ENCODE results near the gene CFAP61. TPM values are rescaled to one million over a fixed set of nuclear protein-coding genes. Genes with fewer than 3 reads are reported as not detected.
"Not testable (repeated sequence)": the region's sequence is repeated elsewhere in the genome, so short reads cannot be mapped to it uniquely, and the experiment has no call there.

CFAP61 gene
- total RNA-seq, 2 experiments from 2014 or later = not detected

DNA sequence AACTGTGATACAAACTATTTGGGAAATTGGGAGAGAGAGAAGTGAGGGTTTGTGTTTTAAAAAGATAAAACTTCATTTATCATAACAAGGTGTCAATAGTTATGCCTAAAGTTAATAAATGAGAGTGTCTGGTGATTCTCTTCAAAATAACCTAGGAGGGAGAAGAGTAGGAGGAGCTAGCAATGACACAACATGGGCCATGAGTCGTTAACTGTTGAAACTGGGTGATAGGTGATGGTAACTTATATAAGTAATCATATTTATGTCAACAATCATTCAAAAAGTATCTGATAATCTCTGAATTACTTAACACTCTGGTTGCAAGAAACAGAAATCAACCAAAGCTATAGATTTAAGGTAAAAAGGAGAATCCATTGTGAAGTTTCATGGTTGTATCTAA is 268.8 kb downstream of the CFAP61 start:
- Mint-ChIP-seq H3K27me3 (no peaks in the 10 kb centered on the region), H3K9me3 (peaks cover 2% of the 10 kb centered on the region), H3K4me3 (no peak overlapping the region), H3K27ac (no peak overlapping the region), H3K4me1 (no peaks in the 10 kb centered on the region), H3K36me3 (no peaks in the 10 kb centered on the region)
- DNase-seq = no peak

DNA sequence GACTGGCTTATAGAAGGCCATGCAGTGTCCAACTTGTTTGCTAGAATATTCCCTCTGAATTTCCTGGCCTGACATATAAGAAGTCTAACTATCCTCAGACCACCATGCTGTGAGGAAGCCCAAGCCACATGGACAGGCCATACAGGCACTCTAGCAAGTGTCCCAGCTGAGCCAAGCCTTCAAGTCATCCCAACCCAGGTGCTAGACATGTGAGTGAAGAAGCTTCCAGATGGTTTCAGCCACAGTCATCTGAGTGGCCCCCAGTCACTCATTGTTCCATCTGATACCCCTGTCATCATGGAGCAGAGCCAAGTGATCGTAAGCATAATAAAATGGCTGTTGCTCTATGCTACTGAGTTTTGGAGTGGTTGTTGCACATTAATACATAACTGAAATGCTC is 269.6 kb downstream of the CFAP61 start:
- Mint-ChIP-seq H3K9me3 (peaks cover 2% of the 10 kb centered on the region), H3K4me1 (no peaks in the 10 kb centered on the region), H3K4me3 (no peak overlapping the region), H3K36me3 (no peaks in the 10 kb centered on the region), H3K27ac (no peak overlapping the region), H3K27me3 (no peaks in the 10 kb centered on the region)
- DNase-seq = no peak

DNA sequence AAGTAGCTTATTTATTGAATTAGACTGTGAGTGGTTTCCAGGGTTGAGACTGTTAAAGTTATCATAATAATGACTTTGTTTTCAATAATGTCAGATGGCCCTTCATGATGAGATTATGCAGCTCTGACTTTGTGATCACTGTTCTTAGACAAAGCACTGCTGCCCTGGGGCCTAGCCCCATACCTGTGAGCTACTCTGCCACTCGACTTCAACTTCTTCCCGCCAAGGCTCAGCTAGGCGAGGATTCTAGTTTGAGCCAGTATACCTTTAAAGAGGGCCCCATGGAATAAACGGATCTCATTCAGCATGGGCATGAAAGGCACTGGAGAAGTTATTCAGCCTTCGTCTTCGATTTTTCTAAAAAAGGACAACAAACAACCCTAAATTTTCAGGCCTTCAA is 270.6 kb downstream of the CFAP61 start:
- peaks cover 2% of the 10 kb centered on the region for H3K9me3 Mint-ChIP-seq
- no peaks in the 10 kb centered on the region for H3K4me1 Mint-ChIP-seq
- no peak overlapping the region for H3K4me3 Mint-ChIP-seq
- peaks cover 5% of the 10 kb centered on the region for H3K27me3 Mint-ChIP-seq
- no peak for DNase-seq
- no peak overlapping the region for H3K27ac Mint-ChIP-seq
- no peaks in the 10 kb centered on the region for H3K36me3 Mint-ChIP-seq

DNA sequence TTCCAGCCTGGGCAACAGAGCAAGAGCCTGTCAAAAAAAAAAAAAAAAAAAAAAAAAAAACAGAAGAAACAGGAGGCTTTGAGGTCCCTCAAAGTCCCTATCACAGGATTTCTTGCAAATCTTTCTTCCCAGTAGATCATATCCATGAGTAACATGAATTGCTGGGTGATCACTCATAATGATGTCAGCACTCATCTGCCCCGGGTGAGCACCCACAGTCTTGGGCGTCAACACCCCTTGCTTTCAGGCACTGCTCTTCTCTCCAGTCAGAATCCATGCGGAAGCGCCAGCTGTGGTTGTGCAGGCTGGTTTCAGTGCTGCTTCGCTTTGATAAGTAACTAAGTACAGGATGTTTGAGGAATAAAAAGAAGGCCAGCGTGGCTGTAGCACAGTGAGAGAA is 275.4 kb downstream of the CFAP61 start:
- Mint-ChIP-seq H3K27ac (no peak overlapping the region), H3K36me3 (no peaks in the 10 kb centered on the region), H3K4me3 (no peak overlapping the region)

DNA sequence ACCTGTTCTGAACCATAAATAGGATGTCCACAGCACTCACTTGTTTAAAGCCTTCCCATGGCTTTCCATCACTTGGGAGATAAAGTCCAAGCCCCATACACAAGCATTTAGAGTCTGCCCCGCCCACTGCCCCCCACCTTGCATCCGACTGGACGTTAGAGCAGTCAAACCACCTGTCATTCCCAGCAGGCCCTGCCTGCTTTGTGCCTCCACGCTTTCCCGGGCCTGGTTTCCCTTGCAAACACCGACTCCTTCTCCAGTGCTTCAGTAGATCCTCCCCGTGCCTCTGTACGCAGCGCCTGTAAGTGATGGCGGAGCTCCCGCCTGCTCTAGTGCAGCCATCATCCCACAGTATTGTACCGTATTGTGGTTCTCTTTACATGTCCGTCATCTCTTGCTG is 277.2 kb downstream of the CFAP61 start:
- Mint-ChIP-seq H3K36me3 (no peaks in the 10 kb centered on the region), H3K9me3 (no peaks in the 10 kb centered on the region), H3K27ac (no peak overlapping the region), H3K4me3 (no peak overlapping the region), H3K27me3 (peaks cover 5% of the 10 kb centered on the region), H3K4me1 (peaks cover 2% of the 10 kb centered on the region)
- no peak for DNase-seq

More for the DNA sequence above, 275.4 kb downstream of the CFAP61 start:
- DNase-seq = no peak
- Mint-ChIP-seq H3K4me1 (no peaks in the 10 kb centered on the region), H3K27me3 (peaks cover 5% of the 10 kb centered on the region), H3K9me3 (no peaks in the 10 kb centered on the region)

DNA sequence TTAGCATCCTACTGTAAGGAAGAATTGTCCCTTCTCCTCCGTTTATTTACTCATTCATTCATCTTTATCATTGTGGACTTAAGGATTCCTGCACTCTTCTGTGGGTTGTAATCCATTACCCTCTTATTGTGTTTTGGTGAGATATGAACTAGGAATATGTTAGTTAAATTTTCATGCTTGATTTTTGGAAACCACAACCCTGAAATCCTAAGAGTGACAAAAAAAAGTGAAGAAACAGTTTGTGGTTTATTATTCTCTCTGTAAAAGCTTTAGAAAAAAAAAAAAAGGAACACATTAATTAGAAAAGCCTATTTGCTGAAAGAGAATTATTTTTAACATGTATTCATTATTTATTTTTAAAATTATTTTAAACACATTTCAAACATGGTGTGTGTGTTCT is 278.8 kb downstream of the CFAP61 start:
- DNase-seq = no peak
- Mint-ChIP-seq H3K4me1 (peaks cover 6% of the 10 kb centered on the region), H3K36me3 (no peaks in the 10 kb centered on the region), H3K4me3 (no peak overlapping the region), H3K9me3 (no peaks in the 10 kb centered on the region), H3K27me3 (peaks cover 5% of the 10 kb centered on the region), H3K27ac (no peak overlapping the region)

DNA sequence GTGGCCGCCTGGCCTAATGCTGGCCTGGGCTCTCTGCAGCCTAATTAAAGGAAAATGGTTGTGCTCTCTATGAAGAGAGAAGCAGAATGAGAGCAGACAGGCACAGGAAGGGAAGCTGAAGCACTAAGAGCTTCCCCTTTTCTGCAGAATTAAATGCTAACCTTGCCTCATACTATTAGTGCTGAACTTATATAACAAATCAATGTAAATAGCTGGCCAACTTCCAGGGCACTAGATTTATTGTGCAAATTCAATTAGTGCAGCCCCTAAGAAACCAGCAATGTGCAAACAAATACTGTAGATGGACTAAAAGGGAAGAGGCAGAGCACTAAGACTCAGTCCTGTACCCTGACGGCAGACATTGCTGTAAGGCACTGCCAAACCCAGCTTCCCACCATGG is 279.5 kb downstream of the CFAP61 start:
- Mint-ChIP-seq H3K27me3 (peaks cover 5% of the 10 kb centered on the region), H3K27ac (no peak overlapping the region), H3K36me3 (no peaks in the 10 kb centered on the region), H3K4me3 (no peak overlapping the region), H3K9me3 (no peaks in the 10 kb centered on the region), H3K4me1 (peaks cover 6% of the 10 kb centered on the region)
- DNase-seq = no peak

DNA sequence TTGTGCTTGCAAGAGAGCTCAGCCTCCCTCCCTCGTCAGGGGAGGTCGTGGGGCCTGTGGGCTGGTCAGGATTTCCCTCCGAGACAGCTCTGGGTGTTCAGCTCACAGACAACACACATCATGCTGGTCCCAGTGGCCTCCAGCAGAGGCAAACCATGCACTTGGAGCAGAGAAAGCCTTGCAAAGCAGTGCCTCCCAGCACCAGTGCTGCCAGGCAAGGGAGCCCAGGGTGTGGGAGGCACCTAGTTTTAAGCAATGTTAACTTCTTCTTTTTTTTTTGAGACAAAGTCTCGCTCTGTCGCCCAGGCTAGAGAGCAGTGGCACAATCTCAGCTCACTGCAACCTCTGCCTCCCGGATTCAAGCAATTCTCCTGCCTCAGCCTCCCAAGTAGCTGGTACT is 281.5 kb downstream of the CFAP61 start:
- no peak overlapping the region for H3K27ac Mint-ChIP-seq
- peaks cover 6% of the 10 kb centered on the region for H3K4me1 Mint-ChIP-seq
- H3K9me3 Mint-ChIP-seq = no peaks in the 10 kb centered on the region
- H3K4me3 Mint-ChIP-seq = no peak overlapping the region
- no peak for DNase-seq
- no peaks in the 10 kb centered on the region for H3K27me3 Mint-ChIP-seq
- no peaks in the 10 kb centered on the region for H3K36me3 Mint-ChIP-seq

DNA sequence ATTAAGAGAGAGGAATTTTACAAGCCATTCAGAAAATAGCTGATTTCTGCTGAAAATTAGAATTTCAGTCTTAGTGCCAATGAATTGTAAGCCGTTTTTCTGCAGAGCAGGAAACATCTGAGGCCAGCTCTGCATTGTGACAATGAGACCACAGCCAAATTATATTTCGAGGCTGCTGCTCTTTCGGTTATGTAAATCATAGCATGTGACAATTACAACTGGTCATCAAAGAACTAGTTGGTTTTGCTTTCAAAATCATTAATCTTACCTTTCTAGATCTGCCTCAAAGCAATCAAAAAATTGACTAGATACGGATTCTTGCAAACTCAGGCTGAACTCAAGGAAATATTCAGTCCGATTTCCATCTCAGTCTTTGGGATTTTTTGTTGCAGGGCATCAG is 282.2 kb downstream of the CFAP61 start:
- Mint-ChIP-seq H3K27ac (no peak overlapping the region), H3K27me3 (no peaks in the 10 kb centered on the region)

DNA sequence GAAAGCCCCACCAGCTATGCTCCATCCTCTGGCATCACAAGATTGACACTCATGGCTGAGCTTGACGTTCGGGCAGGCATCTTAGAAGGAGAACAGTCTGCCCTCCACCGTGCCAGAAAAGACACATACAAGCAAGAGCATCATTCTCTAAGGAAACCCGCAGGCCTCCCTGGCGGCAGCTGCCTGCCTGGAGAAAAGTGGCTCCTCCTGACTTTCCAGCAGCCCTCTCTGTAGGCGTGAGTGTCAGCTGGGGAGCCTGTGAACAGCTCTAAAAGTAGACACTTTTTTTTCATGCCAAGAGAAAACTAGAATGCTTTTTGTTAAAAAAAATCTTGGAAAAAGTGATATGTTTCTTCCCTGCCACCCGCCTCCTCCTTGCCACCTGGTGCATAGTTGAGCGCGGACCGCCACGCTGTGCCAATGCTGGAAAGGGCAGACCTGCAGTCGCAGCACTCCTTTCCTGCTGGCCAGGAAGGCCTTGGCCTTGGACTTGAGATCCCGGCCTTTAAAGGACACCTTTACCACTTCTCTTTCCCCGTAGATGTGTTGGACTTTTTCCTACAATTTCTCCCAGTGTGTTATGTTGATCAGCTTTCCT is 285.9 kb downstream of the CFAP61 start:
- no peak for DNase-seq
- Mint-ChIP-seq H3K27me3 (no peaks in the 10 kb centered on the region), H3K4me3 (no peak overlapping the region), H3K4me1 (peaks cover 6% of the 10 kb centered on the region), H3K27ac (no peak overlapping the region), H3K9me3 (no peaks in the 10 kb centered on the region), H3K36me3 (no peaks in the 10 kb centered on the region)

More for the DNA sequence above, 282.2 kb downstream of the CFAP61 start:
- Mint-ChIP-seq H3K4me1 (peaks cover 6% of the 10 kb centered on the region), H3K36me3 (no peaks in the 10 kb centered on the region), H3K4me3 (no peak overlapping the region), H3K9me3 (no peaks in the 10 kb centered on the region)
- no peak for DNase-seq

DNA sequence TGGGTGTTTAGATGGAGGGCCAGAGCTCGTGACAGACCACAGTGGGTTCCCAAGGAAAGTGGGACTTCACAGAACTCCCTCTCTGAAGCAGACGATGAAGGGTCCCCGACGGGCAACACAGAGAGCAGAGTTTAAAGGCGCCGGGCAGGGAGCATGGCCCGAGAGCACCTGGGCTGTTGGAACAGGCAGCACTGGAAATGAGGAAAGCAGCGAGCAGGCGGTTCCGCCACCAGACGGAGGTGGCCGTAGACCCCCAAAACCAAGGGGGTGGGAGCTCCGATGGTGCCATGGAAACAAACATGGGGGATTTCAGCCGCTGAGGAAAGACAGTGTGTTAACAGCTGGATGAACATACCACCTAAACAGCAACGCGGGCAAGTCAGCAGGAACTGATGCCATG is 288.1 kb downstream of the CFAP61 start:
- Mint-ChIP-seq H3K4me3 (no peak overlapping the region), H3K9me3 (no peaks in the 10 kb centered on the region), H3K36me3 (no peaks in the 10 kb centered on the region), H3K27me3 (peaks cover 4% of the 10 kb centered on the region), H3K27ac (no peak overlapping the region), H3K4me1 (no peaks in the 10 kb centered on the region)
- DNase-seq = no peak

DNA sequence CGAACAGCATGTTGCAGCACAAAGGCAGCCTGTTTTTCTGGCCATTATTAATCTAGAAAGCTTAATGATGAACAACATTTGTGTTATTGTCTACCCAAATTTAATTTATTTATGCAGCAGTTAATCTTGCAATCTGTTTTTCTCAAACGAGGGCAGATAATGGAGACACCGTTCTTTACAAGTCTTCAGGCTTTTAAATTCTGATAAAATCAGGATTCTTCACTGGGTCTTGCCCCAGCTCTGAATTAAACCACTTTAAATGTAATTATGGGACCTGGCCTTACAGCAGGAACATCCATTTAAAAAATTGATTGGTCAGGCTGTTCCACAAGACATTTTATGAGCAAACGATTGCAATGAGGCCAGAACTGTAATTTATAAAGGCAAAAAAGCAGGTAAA is 289.0 kb downstream of the CFAP61 start:
- Mint-ChIP-seq H3K9me3 (no peaks in the 10 kb centered on the region), H3K27me3 (peaks cover 4% of the 10 kb centered on the region), H3K27ac (no peak overlapping the region), H3K4me1 (no peaks in the 10 kb centered on the region), H3K4me3 (no peak overlapping the region), H3K36me3 (no peaks in the 10 kb centered on the region)
- DNase-seq = no peak

DNA sequence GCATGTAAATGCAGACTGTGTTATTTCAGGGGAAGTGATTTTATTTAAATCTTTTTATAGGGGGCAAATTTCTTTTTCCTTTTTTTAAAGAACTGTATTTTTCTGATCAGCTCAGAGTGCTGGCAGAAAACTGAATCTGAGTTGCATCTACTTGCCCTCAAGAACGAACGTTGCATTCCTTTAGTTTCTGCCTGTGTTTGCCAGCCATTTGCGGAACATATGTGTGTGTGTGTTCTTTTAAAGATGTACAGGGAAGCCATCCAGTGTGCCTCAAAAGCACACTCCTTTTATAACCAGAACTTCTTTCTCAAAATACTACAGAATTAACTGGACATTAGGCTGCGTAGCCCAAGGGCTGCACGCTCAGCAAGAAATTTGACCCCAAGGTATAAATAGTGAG is 289.7 kb downstream of the CFAP61 start:
- no peaks in the 10 kb centered on the region for H3K4me1 Mint-ChIP-seq
- H3K9me3 Mint-ChIP-seq = no peaks in the 10 kb centered on the region
- DNase-seq = no peak
- no peak overlapping the region for H3K27ac Mint-ChIP-seq
- H3K4me3 Mint-ChIP-seq = no peak overlapping the region
- H3K27me3 Mint-ChIP-seq = peaks cover 10% of the 10 kb centered on the region
- H3K36me3 Mint-ChIP-seq = no peaks in the 10 kb centered on the region

DNA sequence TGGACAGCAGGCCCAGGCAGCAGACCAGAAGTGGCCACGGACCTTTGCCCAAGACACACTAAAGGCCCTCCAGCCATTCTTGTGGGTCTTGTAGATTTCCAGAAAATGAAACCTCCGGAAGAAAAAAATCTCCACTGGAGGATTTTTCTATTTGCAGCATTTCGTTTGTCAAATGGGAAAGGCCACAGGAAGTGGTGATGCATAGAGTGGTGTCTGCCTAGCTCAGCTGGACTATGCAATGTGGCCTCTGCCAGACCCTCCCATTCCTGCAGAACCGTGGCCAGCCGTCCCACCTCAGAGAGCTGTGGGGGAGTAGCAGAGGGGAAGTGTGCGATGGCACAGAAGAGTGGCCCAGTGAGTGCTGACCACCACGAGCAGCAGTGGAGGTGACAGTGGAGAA is 291.6 kb downstream of the CFAP61 start:
- H3K4me1 Mint-ChIP-seq = no peaks in the 10 kb centered on the region
- DNase-seq = no peak
- no peak overlapping the region for H3K27ac Mint-ChIP-seq
- H3K36me3 Mint-ChIP-seq = no peaks in the 10 kb centered on the region
- peaks cover 25% of the 10 kb centered on the region for H3K27me3 Mint-ChIP-seq
- no peak overlapping the region for H3K4me3 Mint-ChIP-seq
- H3K9me3 Mint-ChIP-seq = peaks cover 4% of the 10 kb centered on the region

DNA sequence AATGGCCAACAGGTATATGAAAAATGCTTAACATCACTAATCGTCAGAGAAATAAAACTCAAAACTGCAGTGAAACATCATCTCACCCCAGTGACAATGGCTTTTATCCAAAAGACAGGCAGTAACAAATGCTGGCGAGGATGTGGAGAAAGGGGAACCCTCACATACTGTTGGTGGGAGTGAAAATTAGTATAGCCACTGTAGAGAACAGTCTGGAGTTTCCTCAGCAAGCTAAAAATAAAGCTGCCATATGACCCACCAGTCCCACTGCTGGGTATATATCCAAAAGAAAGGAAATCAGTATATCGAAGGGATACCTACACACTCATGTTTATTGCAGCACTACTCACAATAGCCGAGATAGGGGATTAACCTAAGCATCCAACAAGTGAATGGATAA is 292.1 kb downstream of the CFAP61 start:
- H3K9me3 Mint-ChIP-seq = peaks cover 4% of the 10 kb centered on the region
- no peaks in the 10 kb centered on the region for H3K4me1 Mint-ChIP-seq
- no peak overlapping the region for H3K4me3 Mint-ChIP-seq
- H3K36me3 Mint-ChIP-seq = no peaks in the 10 kb centered on the region
- H3K27ac Mint-ChIP-seq = no peak overlapping the region
- H3K27me3 Mint-ChIP-seq = peaks cover 29% of the 10 kb centered on the region
- DNase-seq = no peak

DNA sequence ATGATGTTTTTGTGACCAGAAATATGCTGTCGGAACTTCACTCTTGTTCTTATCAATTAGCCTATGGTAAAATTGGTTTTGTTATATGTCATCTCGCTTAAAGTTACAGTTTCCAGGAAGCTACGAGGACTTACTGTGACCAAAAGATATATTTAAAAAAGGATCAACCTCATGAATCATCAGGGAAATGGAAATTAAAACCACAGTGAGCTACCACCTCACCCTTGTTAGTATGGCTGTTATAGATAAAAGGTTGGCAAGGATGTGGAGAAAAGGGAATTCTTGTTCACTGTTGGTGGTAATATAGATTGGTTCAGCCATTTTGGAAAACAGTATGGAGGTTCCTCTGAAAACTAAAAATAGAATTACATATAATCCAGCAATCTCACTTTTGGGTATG is 301.2 kb downstream of the CFAP61 start:
- DNase-seq = no peak
- Mint-ChIP-seq H3K4me3 (no peak overlapping the region), H3K9me3 (no peaks in the 10 kb centered on the region), H3K36me3 (no peaks in the 10 kb centered on the region), H3K4me1 (peaks cover 1% of the 10 kb centered on the region), H3K27me3 (peaks cover 44% of the 10 kb centered on the region), H3K27ac (no peak overlapping the region)

DNA sequence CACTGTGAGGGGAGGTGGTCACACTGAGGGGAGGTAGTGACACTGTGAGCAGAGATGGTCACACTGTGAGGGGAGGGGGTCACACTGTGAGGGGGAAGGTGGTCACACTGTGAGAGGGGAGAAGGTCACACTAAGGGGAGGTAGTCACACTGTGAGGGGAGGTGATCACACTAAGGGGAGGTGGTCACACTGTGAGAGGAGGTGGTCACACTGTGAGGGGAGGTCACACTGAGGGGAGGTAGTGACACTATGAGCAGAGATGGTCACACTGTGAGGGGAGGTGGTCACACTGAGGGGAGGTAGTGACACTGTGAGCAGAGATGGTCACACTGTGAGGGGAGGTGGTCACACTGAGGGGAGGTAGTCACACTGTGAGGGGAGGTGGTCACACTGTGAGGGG is 303.2 kb downstream of the CFAP61 start:
- not testable (repeated sequence) for H3K4me1 Mint-ChIP-seq

More for the DNA sequence above, 303.2 kb downstream of the CFAP61 start:
- not testable (repeated sequence) for H3K9me3 Mint-ChIP-seq, DNase-seq, H3K36me3 Mint-ChIP-seq, H3K27ac Mint-ChIP-seq, H3K4me3 Mint-ChIP-seq
- H3K27me3 Mint-ChIP-seq = peaks cover 42% of the 10 kb centered on the region

Measured in activated naive CD8-positive, alpha-beta T cell treated with anti-CD3 and anti-CD28 coated beads for 36 hours (primary cell).